ENCODE measurements around the gene LAMA4.
A peak's percentile ranks its signal among the peaks of the same experiment; 100 is the strongest.

LAMA4 gene

GRCh38 chr6:112237066-112237465 is 17.3 kb downstream of the LAMA4 start:
- TF ChIP-seq CTCF (IDR thresholded peaks at IDR 0.05): no peak
- intact Hi-C loops (cut with DNase I; ENCODE audit: low total_unique reads): no loop called here
- no peaks in the 10 kb centered on the region for H3K9me3 ChIP-seq
- H3K4me3 ChIP-seq: no peak overlapping the region
- H3K27me3 ChIP-seq: no peaks in the 10 kb centered on the region
- no peak for DNase-seq
- peak overlapping the region; percentile 72 for H3K27ac ChIP-seq
- H3K36me3 ChIP-seq: no peaks in the 10 kb centered on the region
- peaks cover 0 to 78% (median 34%) of the 10 kb centered on the region in 4 donors for H3K4me1 ChIP-seq

- Histone ChIP-seq H3K4me1 (peaks cover 0 to 85% (median 36%) of the 10 kb centered on the region in 4 donors), H3K27ac (peak overlapping the region; percentile 65 to 72)
- no peak for TF ChIP-seq CTCF (IDR thresholded peaks at IDR 0.05)
Measured at GRCh38 chr6:112235956-112236355, 18.4 kb downstream of the LAMA4 start.

GRCh38 chr6:112234601-112235000 is 19.8 kb downstream of the LAMA4 start:
- no peak for TF ChIP-seq CTCF (IDR thresholded peaks at IDR 0.05)
- no peak for DNase-seq
- no peaks in the 10 kb centered on the region for H3K27me3 ChIP-seq
- no peak overlapping the region for H3K4me3 ChIP-seq
- peak overlapping the region; percentile 65 to 72 for H3K27ac ChIP-seq
- H3K36me3 ChIP-seq: no peaks in the 10 kb centered on the region
- intact Hi-C loops (cut with DNase I; ENCODE audit: low total_unique reads): no loop called here
- H3K9me3 ChIP-seq: no peaks in the 10 kb centered on the region
- H3K4me1 ChIP-seq: peaks cover 0 to 82% (median 35%) of the 10 kb centered on the region in 4 donors

More at GRCh38 chr6:112235956-112236355, 18.4 kb downstream of the LAMA4 start:
- H3K9me3 ChIP-seq: no peaks in the 10 kb centered on the region
- intact Hi-C loops (cut with DNase I; ENCODE audit: low total_unique reads): no loop called here
- DNase-seq: no peak
- no peak overlapping the region for H3K4me3 ChIP-seq
- no peaks in the 10 kb centered on the region for H3K36me3 ChIP-seq
- H3K27me3 ChIP-seq: no peaks in the 10 kb centered on the region

- Histone ChIP-seq H3K36me3 (no peaks in the 10 kb centered on the region), H3K4me1 (peaks cover 0 to 75% (median 30%) of the 10 kb centered on the region in 4 donors), H3K27me3 (no peaks in the 10 kb centered on the region), H3K4me3 (no peak overlapping the region), H3K9me3 (no peaks in the 10 kb centered on the region), H3K27ac (peak overlapping the region; percentile 65 to 72)
- no peak for TF ChIP-seq CTCF (IDR thresholded peaks at IDR 0.05)
- no peak for DNase-seq
- intact Hi-C loops (cut with DNase I; ENCODE audit: low total_unique reads): no loop called here
Measured at GRCh38 chr6:112233847-112234246, 20.5 kb downstream of the LAMA4 start.

GRCh38 chr6:112232845-112233256 is 21.5 kb downstream of the LAMA4 start:
- Histone ChIP-seq H3K27ac (peak overlapping the region; percentile 65 to 72), H3K4me1 (peaks cover 0 to 73% (median 27%) of the 10 kb centered on the region in 4 donors)
- intact Hi-C loops (cut with DNase I; ENCODE audit: low total_unique reads): no loop called here

More at GRCh38 chr6:112232845-112233256, 21.5 kb downstream of the LAMA4 start:
- no peaks in the 10 kb centered on the region for H3K9me3 ChIP-seq
- H3K4me3 ChIP-seq: no peak overlapping the region
- no peaks in the 10 kb centered on the region for H3K27me3 ChIP-seq
- TF ChIP-seq CTCF (IDR thresholded peaks at IDR 0.05): no peak
- DNase-seq: no peak
- no peaks in the 10 kb centered on the region for H3K36me3 ChIP-seq
